Pulmonary artery endothelial cell (primary cell): ENCODE results near the gene FAM83G. TPM values are rescaled to one million over a fixed set of nuclear protein-coding genes. Genes with fewer than 3 reads are reported as not detected.

Source experiments
- DNase-seq: peaks from one replicate; pipeline ENCODE4 v3.0.0-alpha.2; 2011; ENCODE audit warnings: low read depth, low spot score
- total RNA-seq: library from RNA; depleted of rRNA; stranded (reverse); fragments of >200 nt; gene quantifications from 2 replicates; pipeline ENCODE4 v1.2.3, GENCODE V29; 2014

Gene FAM83G
- total RNA-seq, 1 donor from 2014 or later, result 13.3 TPM

DNA sequence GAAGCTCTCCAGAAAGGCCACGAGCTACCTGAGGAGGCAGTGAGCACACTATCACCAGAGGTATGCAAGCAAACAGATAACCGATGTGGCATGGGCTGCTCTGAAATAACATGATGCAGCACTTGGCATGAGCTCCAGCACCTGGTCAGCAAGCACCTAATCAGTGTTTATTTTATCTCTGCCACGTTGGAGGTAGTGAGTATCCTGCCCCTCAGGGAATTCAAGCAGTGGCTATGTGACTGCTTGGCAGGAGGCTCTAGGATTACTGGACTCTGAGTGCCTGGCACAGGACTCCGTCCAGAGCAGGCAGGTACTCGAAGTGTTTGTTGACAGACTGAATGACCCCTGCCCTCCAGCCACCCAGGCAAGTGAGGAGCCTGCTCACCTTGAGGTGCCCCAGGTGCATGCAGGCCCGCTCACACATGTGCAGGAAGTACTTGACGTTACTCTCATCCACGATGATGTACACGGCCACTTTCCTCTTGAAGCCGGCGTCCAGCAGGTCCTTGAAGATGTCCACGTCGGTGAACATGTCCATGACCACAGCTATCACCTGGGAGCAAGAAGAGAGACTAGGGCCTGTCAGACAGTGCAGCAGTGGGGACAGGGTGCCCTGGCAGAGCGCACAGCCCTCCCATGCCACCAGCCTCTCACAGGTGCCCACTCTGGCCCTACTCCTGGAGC, 16.6 kb downstream of the FAM83G start:
- DNase-seq, result no peak

GRCh38 chr17:18987230-18987610, 17.3 kb downstream of the FAM83G start:
- DNase-seq, result no peak

- no peak for DNase-seq
Observed at GRCh38 chr17:18986541-18987229, 17.9 kb downstream of the FAM83G start.

- no peak for DNase-seq
Observed at GRCh38 chr17:18985475-18985874, 19.1 kb downstream of the FAM83G start.

GRCh38 chr17:18984273-18985114, 20.1 kb downstream of the FAM83G start:
- no peak for DNase-seq

DNA sequence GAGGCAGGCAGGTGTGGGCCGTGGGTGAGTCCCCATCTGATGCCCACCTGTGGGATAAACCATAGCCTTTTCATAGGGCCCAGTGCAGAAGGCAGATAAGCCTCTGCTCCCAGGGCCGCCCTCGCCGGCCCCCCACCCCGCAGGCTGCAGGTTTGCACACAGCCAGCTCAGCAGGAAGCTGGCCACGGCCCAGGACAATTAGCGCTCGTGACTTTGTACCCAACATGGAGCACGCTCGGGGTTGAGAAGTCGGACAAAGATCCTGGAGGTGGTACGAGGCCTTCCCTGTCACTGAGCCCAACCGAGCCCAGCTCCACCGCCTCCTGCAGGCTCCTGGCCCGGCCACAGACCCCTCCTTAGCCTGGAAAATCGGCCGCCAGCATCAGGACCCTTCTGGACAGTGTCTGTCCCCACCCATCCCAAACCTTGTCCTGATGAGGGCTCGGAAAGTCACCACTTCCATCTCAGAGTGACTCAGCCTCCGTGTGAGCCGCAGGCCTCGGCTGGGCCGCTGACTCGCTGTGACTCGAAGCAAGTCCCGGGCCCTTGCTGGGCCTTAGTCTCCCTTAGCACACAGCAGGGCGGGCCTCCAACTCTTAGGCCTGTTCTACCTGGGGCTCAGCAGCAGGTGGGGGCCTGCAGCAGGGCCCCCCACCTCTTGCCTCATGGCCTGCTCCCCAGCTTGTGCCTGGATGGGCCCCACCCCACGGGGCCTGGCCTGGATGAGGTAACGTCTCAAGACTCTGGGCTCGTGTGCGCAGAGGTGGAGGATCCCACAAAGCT, 22.7 kb downstream of the FAM83G start:
- no peak for DNase-seq

- DNase-seq, result no peak
Observed at GRCh38 chr17:18981335-18981641, 23.3 kb downstream of the FAM83G start.

DNA sequence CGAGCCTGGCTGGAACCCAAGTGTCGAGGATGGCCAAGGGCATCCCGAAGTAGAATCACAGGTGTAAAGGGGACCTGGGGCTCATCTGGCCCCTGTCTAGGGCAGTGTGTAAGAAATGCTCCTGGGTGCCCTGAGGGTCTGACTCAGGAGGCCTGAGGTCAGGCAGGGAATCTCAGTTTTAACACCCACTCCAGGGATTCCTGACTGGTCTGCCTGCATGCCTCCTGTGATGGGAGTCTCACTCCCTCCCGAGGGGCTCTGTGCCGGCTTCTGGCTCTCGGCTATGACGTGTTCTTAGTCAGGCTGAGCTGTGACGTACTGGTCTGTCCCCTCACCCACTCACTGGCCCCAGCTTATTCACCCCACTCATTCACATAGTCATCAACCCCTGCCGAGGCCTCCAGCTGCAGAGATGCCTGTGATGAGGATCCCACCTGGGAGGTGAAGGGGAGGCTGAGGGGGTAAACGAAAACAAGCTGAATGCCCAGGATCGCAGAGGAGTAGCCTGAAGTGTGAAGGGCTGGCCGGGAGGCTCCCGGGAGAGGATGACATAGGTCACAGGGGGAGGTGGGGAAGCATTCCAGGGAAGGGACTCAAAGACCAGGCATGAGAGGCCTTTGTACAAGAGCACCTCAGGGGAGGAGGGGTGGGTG, 23.8 kb downstream of the FAM83G start:
- no peak for DNase-seq

DNA sequence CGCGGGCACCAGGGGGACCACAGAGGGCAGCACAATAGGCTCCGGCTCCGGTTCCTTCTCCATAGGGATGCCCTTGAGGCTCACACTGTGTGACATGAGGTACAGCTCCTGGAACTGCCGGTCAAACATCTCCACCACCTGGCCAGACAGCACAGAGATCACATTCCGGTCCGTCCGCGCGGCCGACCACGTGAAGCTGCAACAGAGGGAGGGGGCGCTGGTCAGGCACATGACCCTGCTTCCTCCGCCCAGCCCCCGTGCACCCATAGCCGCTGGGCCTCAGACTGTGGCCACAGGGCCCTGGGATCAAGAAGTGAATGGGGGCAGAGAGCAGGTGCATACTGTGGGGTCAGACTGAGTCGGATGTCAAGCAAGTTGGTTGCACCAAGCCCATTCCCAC, 25.9 kb downstream of the FAM83G start:
- no peak for DNase-seq

DNA sequence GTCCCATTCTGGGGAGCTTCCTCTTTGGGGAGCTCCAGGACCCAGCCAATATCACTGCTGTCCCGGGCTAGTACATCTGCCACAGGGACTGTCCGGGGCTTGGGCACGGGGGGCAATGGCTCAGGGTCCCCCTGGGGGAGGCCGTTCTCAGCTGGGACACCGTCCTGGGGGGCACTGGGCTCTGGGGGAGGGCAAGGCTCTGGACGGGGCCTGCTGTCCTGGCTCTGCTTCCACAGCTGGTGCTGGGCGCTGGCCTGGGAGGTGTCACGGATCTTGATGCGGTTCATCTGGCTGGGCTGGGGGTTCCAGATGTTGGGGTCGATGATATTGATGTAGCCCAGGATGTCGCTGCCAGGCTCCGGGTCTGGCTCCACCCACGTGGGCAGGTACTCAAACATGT, 26.5 kb downstream of the FAM83G start:
- no peak for DNase-seq

DNA sequence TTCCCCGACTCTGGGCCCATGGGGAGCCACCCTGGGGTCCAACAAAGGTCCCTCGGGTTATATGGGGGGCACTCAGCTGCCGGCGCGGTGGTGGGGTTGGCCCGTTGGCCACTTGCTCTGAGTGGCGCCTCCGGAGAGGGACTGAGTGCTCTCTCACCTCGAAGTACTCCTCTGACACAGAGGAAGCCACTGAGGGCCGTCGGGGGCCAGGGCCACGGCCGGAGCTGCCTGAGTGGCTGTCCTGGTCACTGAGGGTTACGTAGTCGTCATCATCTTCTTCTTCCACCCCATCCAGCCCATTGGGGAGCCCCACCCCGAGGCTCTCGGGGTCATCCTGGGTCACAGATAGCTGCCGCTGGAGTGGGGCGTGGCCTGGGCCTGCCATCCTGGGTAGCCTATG, 26.9 kb downstream of the FAM83G start:
- no peak for DNase-seq

- DNase-seq, result no peak
Observed at GRCh38 chr17:18977021-18977420, 27.5 kb downstream of the FAM83G start.

DNA sequence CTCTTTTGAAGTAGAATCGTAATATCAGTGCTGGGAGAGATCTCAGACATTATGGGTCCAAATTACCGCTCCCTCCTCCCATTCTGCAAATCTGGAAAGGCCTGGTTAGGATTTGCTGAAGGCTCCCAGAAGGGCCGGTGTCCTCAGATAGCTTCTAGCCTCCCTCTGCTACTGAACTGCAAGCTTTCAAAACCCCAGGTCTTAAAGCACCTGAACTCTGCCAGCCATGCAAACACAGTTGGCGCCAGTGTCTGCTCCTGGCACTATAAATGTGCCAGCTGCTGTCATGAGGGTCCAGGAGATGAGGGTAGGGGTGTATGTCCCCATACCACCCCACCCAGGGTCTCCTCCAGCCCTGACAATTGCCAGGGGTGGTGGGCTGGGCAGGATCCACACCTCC, 28.4 kb downstream of the FAM83G start:
- DNase-seq, result no peak

GRCh38 chr17:18975597-18975996, 29.0 kb downstream of the FAM83G start:
- no peak for DNase-seq

- no peak for DNase-seq
Observed at GRCh38 chr17:18974407-18975149, 30.0 kb downstream of the FAM83G start.

DNA sequence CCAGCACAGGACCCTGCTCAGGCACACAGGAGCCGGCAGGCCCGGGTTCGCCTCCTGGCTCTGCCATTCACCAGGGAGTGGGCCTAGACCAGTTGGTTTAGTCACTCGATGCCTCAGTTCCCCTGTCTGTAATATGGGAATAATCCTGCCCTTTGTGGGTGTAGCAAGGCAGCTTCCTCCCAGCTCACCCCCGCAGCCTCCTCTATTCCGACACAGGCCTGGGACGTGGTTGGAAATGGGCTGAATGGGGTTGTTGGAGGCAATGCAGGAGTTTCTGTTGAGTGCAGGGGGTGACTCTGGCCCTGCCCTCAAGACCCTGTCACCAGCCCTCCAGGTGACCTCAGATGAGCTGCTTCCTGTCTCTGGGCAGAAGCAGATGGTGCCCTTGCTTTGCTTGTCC, 32.8 kb downstream of the FAM83G start:
- DNase-seq, result no peak

- DNase-seq, result no peak
Observed at GRCh38 chr17:18970582-18971480, 33.7 kb downstream of the FAM83G start.

GRCh38 chr17:18968945-18969887, 35.3 kb downstream of the FAM83G start:
- no peak for DNase-seq
